Femur (tissue), 1 donor: ENCODE data around the gene EEF2K.

Experiments used
- DNase-seq: peaks from one replicate; pipeline ENCODE4 v3.0.0-alpha.2; 2017

EEF2K gene

GRCh38 chr16:22337849-22338635 lies 132.0 kb downstream of the EEF2K start:
- DNase-seq = no peak
